NCI-H1105 treated with DMSO at 0.1 percent for 48 hours (cell line): ENCODE results near the gene ITPRIP.
A peak's percentile ranks its signal among the peaks of the same experiment; 100 is the strongest.

Source experiments
- DNase-seq: peaks from one replicate; lab custom pipeline; 2025; lab: John Stamatoyannopoulos, UW

ITPRIP gene

GRCh38 chr10:104340641-104341040 lies 2.4 kb upstream of the ITPRIP start:
- DNase-seq: no peak

DNA sequence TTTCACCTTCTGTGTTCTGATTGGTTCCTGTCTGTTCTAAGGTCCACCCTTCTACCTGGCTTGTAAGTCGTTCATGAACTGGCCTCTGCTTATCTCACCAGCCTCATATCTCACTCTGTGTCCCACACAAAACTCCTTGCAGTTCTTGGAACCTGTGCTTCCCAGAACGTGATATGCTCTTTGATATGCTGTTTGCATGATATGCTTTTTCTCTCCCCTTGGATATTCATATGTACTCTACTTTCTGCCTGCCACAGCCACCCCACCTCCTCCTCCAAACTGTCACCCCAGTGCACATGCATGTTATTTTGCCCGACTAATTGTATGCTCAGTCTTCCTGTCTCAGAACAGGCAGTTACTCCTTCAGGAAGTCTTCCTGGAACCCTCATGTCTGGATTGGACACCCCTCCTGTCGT lies 1.9 kb upstream of the ITPRIP start:
- no peak for DNase-seq

GRCh38 chr10:104339469-104340110 lies 1.3 kb upstream of the ITPRIP start:
- no peak for DNase-seq

GRCh38 chr10:104337521-104337984 lies 712 bp downstream of the ITPRIP start:
- no peak for DNase-seq

DNA sequence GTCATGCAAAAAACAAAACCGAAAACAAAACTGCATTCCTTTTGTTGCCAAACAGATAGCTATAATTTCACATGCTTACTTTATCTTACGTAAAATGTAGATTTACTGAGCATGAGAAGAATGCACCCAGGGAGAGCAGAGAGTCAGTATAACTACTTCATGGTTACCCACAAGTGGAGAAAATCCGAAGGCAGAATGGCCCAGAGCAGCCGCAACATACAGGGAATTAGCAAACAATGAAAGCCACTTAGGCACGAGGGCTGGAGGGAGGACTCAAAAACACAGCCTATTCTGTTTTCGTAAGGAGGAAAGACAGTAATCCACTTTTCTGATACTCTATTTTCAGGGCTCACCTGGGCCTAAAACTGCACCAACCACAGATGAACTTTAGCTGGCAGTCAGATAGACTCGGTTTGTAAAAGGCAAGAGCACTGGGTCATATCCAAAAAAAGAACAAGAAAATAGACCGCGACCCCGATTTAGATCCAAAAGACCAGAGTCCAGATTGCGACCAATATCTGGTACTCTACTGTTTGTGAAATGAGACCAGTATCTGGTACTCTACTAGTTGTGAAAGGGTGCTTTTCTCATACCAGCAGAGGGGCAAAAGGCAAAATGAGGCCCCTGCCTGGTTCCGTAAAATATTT lies 1.3 kb downstream of the ITPRIP start:
- no peak for DNase-seq

DNA sequence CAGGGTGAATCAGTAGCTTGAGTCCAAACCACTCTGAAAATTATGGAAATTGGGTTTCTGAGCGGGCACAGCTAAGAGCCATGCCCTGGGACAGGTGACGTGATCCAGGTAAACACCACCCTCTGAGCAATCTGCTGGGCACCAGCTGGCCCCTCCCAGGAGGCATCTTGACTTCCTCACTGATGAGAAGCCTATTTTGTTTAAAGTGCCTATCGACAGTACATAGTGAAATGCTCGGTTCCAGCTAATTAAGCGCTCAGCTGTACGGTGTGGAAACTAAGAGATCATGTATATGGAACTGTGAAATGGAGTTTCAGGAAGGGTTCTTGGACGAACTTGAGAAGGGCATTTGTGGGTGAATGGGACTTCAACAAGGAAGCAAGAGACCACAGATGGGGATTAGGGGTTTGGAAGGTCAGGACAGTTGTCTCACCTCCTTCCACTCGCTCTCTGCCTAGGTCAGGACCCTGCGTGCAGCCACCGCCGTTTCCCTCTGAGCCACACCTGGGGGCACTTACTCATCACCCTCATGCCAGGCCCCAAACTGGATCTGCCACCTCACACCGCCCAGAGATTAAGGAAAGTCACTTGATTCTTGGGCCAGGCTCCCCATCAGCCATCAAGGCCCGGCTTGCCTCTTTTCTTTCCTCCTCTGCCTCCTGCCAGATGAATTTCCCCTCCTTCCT lies 3.2 kb downstream of the ITPRIP start:
- no peak for DNase-seq

GRCh38 chr10:104334561-104334960 lies 3.7 kb downstream of the ITPRIP start:
- no peak for DNase-seq

- DNase-seq: no peak
Measured at GRCh38 chr10:104333728-104334373, 4.4 kb downstream of the ITPRIP start.

GRCh38 chr10:104333032-104333727 lies 5.1 kb downstream of the ITPRIP start:
- no peak for DNase-seq

GRCh38 chr10:104332243-104333031 lies 5.8 kb downstream of the ITPRIP start:
- DNase-seq: no peak

- peak; percentile 25 for DNase-seq
Measured at GRCh38 chr10:104331208-104331838, 6.9 kb downstream of the ITPRIP start.

- no peak for DNase-seq
Measured at GRCh38 chr10:104330168-104331110, 7.8 kb downstream of the ITPRIP start.

GRCh38 chr10:104329735-104330134 lies 8.5 kb downstream of the ITPRIP start:
- DNase-seq: no peak

DNA sequence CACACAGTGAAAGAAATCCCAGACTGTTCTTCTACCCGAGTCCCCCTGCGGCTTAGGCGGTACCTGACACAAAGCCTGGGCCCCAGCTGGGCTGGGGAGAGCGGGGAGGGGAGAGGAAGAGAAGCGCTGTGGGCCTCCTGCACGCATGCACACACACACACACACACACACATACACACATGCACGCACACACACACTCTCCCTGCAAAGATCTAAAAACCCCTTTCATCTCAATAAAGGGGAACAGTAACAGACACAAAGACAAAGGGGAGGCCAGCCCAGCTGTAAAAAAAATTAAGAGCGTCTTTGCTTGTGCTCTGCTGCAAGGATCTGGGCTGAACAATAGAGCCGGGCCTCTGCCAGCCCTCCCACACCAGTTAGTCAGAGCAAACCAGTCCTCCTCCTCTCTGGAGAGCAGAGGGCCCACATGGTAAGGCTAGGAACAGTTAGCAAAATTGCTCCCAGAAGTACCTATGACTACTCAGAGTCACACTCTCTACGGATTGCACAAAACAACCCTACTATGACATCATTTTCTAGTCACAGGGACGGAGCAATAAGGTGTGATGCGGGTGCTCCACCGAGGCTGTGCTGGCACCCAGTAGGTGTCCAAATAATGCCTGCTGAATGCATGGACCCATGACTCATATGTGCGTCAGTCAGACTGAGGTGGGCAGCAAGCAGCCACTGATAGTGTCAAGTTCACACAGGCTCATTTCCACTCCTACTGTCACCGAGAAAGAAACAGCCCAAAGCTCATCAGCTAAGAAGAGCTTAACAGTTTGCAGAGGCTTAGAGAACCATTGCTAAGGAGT lies 9.2 kb downstream of the ITPRIP start:
- DNase-seq: no peak

GRCh38 chr10:104328646-104328895 lies 9.7 kb downstream of the ITPRIP start:
- no peak for DNase-seq

GRCh38 chr10:104327745-104328645 lies 10.3 kb downstream of the ITPRIP start:
- no peak for DNase-seq

DNA sequence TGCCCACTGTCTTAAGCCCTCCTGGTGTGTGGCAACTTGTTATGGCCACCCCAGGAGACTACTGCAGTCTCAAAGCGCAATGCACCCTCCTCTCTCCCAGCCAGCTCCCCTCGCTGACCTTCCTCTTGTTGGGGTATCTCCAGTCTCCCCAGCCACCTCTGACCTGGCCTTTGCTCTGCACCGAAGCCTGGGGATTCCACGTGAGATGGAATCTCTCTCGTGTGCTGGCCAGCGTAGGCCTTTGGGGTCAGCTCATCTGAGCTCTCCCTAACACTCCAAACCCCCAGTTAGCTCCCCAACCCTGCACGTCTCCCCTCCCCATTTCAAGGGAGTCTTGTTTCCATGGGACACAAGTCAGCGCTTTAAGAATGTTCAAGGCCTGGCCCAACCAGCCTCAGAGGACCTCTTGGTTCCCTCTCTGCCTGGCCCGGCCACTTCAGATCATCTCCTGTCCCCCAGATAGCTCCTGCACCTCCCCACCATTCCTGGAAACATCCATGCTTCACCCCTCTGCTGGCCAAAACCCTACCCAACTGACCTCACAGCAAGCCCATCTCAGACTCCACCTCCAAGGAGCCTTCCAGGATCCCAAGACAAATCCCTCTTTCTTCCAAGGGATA lies 11.2 kb downstream of the ITPRIP start:
- DNase-seq: no peak
